ENCODE measurements around the gene EYS. TPM values are rescaled to one million over a fixed set of nuclear protein-coding genes. Genes with fewer than 3 reads are reported as not detected.

EYS gene
- total RNA-seq, 2 donors from 2014 or later, result 0.18 to 3.5 TPM

GRCh38 chr6:63713332-63713731 lies 1993.7 kb downstream of the EYS start:
- DNase-seq (ENCODE audit: low spot score), result no peak
- TF ChIP-seq POLR2AphosphoS5 (IDR thresholded peaks at IDR 0.05), result no peak
- no peak for TF ChIP-seq POLR2A (IDR thresholded peaks at IDR 0.05)
- TF ChIP-seq CTCF (IDR thresholded peaks at IDR 0.05), result no peak
- Histone ChIP-seq H3K4me3 (no peak overlapping the region), H3K27ac (no peak overlapping the region), H3K27me3 (replicated peaks; ENCODE audit: insufficient read depth) (no peaks in the 10 kb centered on the region), H3K9me3 (no peaks in the 10 kb centered on the region), H3K36me3 (no peaks in the 10 kb centered on the region), H3K4me1 (replicated peaks) (no peaks in the 10 kb centered on the region)
- WGBS, result 91% methylated on average over 6 of the region's 6 CpGs
- intact Hi-C loops (cut with DNase I), result no loop called here

- no peak for DNase-seq (ENCODE audit: low spot score)
- no peak for TF ChIP-seq POLR2A (IDR thresholded peaks at IDR 0.05)
- TF ChIP-seq POLR2AphosphoS5 (IDR thresholded peaks at IDR 0.05), result no peak
- TF ChIP-seq CTCF (IDR thresholded peaks at IDR 0.05), result no peak
- Histone ChIP-seq H3K4me3 (no peak overlapping the region), H3K36me3 (no peaks in the 10 kb centered on the region), H3K4me1 (replicated peaks) (no peaks in the 10 kb centered on the region), H3K9me3 (no peaks in the 10 kb centered on the region), H3K27ac (no peak overlapping the region), H3K27me3 (replicated peaks; ENCODE audit: insufficient read depth) (no peaks in the 10 kb centered on the region)
- intact Hi-C loops (cut with DNase I), result no loop called here
Observed at GRCh38 chr6:63709148-63709547, 1997.9 kb downstream of the EYS start.

GRCh38 chr6:63708631-63709030 lies 1998.4 kb downstream of the EYS start:
- 98% methylated on average over 1 of the region's 1 CpG for WGBS
- H3K27ac ChIP-seq, result no peak overlapping the region
- DNase-seq (ENCODE audit: low spot score), result no peak
- TF ChIP-seq POLR2A (IDR thresholded peaks at IDR 0.05) (no peak), POLR2AphosphoS5 (IDR thresholded peaks at IDR 0.05) (no peak), CTCF (IDR thresholded peaks at IDR 0.05) (no peak)
- no peaks in the 10 kb centered on the region for H3K4me1 ChIP-seq (replicated peaks)
- intact Hi-C loops (cut with DNase I), result no loop called here
- H3K9me3 ChIP-seq, result no peaks in the 10 kb centered on the region
- H3K27me3 ChIP-seq (replicated peaks; ENCODE audit: insufficient read depth), result no peaks in the 10 kb centered on the region
- no peak overlapping the region for H3K4me3 ChIP-seq
- H3K36me3 ChIP-seq, result no peaks in the 10 kb centered on the region

GRCh38 chr6:63706630-63707029 lies 2000.4 kb downstream of the EYS start:
- WGBS, result 59% methylated on average over 2 of the region's 2 CpGs
- Histone ChIP-seq H3K27me3 (replicated peaks; ENCODE audit: insufficient read depth) (no peaks in the 10 kb centered on the region), H3K4me1 (replicated peaks) (no peaks in the 10 kb centered on the region), H3K9me3 (no peaks in the 10 kb centered on the region), H3K36me3 (no peaks in the 10 kb centered on the region), H3K27ac (no peak overlapping the region), H3K4me3 (no peak overlapping the region)
- no peak for DNase-seq (ENCODE audit: low spot score)
- intact Hi-C loops (cut with DNase I), result no loop called here
- TF ChIP-seq POLR2AphosphoS5 (IDR thresholded peaks at IDR 0.05), result no peak
- TF ChIP-seq CTCF (IDR thresholded peaks at IDR 0.05), result no peak
- no peak for TF ChIP-seq POLR2A (IDR thresholded peaks at IDR 0.05)

- Histone ChIP-seq H3K36me3 (no peaks in the 10 kb centered on the region), H3K27ac (no peak overlapping the region), H3K4me3 (no peak overlapping the region), H3K9me3 (no peaks in the 10 kb centered on the region), H3K4me1 (replicated peaks) (no peaks in the 10 kb centered on the region), H3K27me3 (replicated peaks; ENCODE audit: insufficient read depth) (no peaks in the 10 kb centered on the region)
- TF ChIP-seq POLR2AphosphoS5 (IDR thresholded peaks at IDR 0.05), result no peak
- TF ChIP-seq CTCF (IDR thresholded peaks at IDR 0.05), result no peak
- no peak for TF ChIP-seq POLR2A (IDR thresholded peaks at IDR 0.05)
- intact Hi-C loops (cut with DNase I), result no loop called here
- WGBS, result 64% methylated on average over 2 of the region's 2 CpGs
- no peak for DNase-seq (ENCODE audit: low spot score)
Observed at GRCh38 chr6:63705707-63706106, 2001.3 kb downstream of the EYS start.
